NCI-H510A (cell line): ENCODE data around the gene NUP153.

Source experiments
- DNase-seq: peaks from one replicate; lab custom pipeline; 2025; lab: John Stamatoyannopoulos, UW

Gene NUP153

DNA sequence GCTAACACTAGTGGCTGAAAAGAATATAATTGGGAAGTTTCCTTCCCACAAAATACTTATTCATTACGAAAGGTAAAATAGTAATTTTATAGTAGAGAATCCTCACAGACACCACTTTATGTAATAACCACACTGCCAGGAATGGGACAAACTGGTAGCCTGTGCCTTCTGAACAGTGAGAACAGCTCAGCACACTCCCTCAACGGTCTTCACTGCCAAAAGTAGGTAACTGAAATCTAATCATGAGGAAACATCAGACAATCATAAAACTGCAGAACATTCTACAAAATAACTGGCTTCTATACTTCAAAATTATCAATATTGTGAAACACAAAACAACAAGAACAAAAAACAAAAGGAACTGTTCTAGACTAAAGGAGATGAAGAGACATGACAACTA is 44.1 kb downstream of the NUP153 start:
- DNase-seq, result no peak

DNA sequence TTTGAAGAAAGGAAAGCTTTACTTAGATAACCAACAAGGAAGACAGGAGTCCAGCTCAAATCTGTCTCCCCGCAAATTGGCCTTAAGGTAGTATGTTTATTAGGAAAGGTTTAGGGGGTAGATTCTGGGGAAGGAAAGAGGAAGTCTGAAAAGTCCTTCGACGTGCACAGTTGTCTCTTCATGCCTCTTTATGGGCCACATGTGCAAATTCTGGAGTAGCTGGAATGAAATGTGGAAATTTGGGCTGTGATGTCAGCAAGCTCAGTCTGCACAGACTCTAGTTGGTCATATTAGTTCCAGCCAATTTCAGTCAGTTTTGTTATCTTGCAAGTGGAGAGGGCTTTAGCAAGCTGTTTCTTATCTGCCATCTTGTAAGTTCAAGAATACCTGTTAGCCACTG is 50.1 kb downstream of the NUP153 start:
- no peak for DNase-seq

DNA sequence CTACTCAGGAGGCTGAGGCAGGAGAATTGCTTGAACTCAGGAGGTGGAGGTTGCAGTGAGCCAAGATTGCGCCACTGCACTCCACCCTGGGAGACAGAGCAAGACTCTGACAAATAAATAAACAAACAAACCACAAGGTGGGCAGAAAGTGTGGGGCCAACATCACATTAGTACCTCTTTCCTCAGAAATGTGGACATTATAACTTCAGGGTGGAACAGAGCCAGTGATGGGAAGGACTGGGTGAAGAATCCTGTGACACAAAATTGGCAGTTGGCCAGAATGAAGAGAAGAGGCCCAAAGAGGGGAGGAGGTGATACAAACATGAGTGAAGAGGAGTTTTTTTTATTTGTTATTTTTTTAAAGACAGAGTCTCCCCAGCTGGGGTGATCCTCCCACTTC is 50.6 kb downstream of the NUP153 start:
- no peak for DNase-seq

DNA sequence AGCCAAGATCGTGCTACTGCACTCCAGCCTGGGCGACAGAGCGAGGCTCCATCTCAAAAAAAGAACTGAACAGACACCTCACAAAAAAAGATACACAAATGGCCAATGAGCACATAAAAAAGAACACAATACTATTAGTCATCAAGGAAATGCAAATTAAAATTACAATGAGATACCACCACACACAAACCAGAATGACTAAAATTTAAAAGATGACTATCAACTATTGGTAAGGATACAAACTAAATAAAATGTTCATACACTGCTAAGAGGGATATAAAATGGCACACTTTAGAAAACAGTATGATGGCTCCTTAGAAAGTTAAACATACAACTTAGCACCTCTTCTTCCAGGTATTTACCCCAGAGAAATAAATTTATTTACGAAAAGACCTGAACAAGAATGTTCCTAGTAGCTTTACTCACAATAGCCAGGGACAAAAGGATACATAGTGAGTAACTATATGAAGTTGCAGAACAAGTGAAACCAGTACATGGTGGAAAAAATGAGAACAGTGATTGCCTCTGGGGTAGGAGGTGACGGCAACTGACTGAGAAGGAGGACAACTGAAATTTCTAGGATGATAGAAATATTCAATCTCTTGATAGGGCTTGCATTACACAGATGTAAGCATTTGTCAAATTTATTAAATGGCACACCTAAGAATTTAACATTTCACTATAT is 53.4 kb downstream of the NUP153 start:
- no peak for DNase-seq

DNA sequence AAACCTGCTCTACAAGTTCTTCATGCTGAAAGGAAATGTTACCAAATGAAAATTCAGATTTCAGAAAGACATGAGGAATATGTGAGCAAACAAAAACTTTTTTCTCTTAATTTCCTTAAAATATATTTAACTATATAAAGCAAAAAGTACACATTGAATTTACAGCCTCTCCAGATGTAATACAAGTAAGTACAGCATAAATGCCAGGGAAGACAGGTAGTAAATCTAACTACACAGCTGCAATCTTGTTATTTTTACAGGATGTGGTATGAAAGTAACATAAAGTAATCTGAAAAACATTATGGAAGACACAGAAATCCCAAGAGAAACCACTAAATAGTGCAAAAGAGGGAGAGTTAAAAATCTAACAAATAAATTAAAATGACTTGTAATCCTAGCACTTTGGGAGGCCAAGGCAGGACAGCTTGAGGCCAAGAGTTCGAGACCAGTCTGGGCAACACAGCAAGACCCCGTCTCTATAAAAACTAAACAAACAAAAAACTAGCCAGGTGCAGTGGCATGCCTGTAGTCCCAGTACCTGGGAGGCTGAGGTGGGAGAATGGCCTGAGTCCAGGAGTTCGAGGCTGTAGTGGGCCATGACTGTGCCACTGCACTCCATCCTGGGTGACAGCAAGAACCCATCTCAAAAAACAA is 55.9 kb downstream of the NUP153 start:
- no peak for DNase-seq

DNA sequence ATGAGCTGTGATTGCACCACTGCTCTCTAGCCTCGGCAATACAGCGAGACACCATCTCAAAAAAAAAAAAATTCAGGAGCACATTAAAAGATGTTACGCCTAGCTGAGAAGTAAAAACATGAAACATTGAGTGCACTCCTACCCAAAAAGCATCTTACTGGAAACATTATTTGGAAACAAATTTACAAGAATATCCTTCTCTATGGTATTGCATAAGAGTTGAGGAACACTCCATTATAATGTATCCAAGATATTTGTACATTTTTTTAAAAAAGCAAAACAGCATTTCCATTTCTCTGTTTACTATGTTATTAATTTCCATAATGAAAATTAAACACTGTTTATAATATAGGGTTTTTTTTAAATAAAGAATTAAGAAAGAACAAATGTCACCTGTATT is 58.0 kb downstream of the NUP153 start:
- no peak for DNase-seq

DNA sequence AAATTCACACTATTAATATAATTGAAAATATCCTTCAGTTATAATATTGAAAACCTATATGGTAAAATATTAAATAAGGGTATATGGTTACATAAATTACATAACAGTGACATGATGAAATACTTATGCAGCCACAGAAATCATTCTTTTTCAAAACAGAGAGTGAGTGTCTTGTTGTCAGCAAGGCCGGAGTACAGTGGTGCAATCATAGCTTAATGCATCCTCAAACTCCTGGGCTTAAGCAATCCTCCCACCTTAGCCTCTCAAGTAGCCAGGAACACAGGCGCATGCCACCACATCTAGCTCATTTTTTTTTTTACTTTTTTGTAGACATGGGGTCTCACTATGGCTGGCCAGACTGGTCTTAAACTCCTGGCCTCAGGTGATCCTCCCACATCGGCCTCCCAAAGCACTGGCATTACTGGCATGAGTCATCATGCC is 66.2 kb downstream of the NUP153 start:
- DNase-seq, result no peak

DNA sequence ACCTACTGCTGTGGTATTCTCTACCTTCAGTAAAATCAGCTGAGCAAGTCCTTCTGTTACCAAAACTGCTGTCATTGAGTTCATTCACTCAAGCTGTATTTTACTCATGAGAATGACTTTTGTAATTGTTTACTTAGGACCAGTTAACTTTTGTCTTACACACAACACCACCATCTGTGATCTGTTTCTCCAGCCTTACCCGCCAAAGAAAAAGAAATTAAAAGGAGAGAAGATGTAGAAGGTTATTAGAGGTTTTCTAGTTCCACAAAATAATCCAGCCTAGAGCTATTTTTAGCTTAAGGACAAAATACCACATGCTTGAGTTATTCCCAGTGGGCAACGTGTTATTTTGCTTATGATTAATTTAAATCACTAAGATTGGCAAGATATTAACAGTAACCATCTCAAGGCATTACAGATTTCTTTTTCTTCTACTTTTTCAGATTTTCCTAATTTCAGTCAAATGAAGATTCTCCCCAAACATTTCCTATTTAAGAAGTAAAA is 68.5 kb downstream of the NUP153 start:
- no peak for DNase-seq

DNA sequence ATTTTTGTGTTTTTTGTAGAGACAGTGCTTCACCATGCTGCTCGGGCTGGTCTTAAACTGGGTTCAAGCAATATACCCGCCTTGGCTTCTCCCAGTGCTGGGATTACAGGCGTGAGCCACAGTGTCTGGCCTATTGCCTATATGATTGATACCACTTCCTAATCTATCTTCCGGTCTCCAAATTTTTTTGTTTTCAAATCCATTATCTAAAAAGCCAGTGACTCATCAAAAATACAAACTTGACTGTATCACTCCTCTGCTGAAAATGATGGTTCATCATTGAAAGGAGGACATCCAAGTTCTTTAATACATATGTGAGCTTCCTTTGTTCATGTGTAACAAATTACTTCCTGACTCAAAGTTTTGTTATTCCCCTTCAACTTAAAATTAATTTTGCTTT is 71.2 kb downstream of the NUP153 start:
- no peak for DNase-seq

DNA sequence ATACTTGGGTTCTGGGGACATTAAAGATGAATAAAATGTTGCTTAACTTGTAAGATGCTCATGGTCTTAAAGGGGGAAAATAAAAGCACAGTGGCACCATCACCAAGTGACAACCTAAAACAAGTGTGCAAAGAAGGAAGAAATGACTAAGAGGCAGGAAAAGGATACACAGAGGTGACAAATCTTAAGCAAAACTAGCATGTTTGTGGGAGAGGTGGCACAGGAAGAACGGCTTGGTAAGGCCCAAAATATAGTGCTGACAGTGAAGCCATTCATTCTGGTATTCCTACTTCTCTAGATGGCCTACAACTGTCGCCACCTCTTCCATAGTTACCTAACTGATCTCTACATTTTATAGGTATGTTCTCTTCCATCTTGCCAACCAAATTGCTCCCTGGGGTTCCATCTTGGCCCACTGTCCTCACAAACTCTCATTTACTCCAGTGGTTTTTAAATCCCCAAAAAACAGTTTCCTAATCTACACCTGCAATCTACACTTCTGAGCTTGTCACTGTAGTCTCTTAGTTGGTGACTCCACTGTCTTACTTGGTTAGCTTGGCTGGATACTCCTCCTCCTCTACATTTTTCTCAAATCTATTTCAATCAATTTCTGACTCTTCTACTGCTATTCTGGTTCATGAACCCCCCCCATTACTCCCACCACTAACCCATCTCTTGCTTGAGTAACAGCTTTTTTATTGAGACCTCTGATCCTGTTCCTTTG is 73.1 kb downstream of the NUP153 start:
- DNase-seq, result no peak

DNA sequence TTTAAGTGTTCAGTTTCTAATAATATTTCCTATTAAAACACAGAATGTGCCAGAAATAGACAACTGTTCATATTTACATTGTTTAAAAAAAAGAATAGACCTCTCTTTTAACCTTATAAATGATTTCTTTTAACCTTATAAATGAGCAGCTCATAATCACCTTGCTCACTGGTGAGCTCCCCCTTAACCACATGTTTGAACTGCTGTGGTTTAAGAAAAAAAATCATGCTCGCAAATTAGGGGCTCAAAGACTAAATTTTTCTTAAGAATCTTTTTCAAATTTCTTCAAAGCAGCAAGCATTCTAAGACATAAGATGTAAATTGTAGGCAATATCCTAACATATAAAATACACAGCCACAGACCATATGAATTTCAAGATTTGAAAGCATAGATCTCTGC is 73.8 kb downstream of the NUP153 start:
- no peak for DNase-seq

DNA sequence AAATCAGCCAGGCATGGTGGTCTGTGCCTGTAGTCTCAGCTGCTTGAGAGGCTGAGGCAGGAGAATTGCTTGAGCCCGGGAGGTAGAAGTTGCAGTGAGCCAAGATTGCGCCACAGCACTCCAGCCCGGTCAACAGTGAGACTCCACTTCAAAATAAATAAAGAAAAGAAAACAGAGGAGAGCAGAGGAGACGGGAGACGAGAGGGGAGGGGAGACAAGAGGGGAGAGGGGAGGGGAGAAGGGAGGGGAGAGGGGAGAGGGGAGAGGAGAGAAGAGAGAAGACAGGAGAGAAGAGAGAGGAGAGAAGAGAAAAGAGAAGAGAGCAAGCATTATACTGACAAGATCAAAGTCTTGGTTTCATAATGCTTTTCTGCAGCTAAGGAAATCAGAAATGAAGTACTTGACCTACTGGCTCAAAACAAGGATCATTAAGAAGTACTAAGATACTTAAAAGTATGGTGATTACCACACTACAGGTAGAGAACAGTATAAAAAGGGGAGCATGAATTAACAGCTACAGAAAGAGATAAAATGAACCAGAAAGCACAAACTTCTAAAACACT is 76.1 kb downstream of the NUP153 start:
- DNase-seq, result peak; percentile 4

DNA sequence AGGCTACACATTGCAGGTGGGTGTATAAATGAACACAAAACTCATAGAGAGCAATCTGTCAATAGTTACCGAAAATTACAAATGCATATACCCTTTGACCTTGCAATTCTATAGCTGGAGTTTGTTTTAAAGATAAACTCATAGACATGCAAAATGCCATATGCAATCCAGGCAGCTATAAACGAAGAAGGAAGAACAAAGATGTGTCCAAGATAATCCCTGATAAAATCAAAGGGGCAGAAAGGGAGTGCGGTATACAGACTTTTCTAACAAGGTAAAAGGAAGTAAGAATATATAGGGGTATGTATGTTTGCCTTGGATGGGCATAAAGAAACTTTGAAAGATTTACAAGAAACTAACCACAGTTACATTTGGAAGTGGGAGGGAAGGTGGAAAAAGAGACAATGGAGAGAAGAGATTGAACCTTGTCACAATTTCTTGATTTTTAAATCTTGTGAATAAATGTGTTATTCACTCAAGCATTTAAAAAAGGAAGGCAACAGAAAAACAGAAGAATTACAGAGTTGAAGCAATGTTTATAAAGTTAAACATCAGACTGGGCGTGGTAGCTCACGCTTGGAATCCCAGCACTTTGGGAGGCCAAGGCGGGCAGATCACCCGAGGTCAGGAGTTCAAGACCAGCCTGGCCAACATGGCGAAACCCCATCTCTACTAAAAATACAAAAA is 76.8 kb downstream of the NUP153 start:
- DNase-seq, result no peak

DNA sequence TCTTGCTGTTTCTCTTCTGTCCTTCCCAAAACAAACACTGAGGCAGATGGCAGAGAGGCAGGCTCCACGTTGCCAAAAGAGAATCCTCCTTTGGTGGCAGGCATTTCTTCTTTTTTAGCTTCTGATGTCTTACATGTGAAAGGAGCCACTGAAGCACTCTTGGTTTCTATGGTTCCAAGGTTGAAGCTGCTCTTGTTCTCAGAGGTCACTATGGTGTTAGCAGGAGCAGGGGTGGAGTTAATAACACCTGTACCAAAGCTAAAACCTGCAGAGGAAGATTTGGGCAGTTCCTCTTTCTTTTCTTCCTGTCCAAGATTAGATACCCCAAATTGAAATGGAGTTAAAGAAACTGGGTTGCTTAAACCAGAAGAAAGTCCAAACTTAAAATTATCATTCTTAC is 77.9 kb downstream of the NUP153 start:
- DNase-seq, result no peak

DNA sequence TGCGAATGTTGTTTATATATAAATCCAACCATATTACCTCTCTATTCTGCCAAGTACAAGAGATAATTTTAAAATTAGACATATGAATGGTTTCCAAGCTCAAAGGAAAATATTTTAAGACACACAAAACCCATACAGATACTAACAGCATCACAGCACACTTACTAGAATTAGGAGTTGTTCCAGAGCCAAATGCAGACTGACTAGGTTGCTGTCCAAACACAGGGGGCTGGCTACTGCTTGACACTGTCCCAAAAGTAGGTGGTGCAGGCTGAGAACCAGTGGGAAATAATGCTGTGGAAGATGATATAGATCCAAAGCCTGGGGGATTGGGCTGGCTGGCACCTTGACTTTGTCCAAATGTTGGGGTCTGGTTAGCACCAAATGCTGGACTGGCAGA is 82.3 kb downstream of the NUP153 start:
- no peak for DNase-seq

DNA sequence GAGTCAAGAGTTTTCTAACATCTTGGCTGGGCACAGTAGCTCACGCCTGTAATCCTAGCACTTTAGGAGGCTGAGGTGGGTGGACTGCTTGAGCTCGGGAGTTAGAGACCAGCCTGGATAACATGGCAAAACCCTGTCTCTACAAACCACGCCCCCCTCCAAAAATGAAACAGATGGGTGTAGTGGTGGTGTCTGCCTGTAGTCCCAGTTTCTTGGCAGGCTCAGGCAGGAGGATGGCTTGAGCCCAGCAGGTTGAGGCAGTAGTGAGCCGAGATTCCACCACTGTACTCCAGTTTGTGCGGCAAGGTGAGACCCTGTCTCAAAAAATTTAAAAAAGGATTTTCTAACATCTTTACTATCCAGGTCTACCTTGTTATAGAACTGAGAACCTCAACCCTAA is 84.6 kb downstream of the NUP153 start:
- DNase-seq, result no peak

DNA sequence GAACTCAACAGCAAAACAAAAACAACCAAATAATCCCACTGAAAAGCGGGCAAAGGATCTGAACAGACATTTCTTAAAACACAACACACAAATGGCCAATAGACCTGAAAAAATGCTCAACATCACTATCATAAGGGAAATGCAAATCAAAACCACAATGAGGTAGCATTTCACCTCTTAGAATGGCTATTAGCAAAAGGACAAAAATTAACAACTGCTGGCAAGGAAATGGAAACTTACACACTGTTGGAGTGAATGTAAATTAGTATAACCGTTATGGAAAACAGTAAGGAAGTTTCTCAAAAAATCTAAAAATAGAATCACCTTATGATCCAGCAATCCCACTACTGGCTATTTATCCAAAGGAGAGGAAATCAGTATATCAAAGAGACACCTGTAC is 85.7 kb downstream of the NUP153 start:
- no peak for DNase-seq

DNA sequence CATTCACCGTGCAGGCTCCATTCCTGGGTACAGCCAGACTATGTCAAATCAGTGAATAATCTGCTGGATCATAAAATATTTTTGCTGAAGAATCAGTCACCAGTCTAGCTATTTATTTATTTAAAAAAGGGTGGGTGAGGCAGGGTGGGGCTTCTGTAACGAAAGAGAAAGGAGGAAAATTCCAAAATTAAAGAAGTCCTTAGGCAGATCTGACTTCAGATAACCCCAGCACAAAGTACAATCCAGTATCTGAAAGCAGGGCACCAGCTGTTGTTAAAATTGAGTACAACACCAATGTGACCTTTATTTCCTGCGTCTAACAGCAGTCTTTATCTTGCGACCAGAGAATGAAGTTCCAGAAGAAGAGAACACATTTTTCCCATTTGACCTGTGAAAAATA is 90.9 kb downstream of the NUP153 start:
- no peak for DNase-seq

DNA sequence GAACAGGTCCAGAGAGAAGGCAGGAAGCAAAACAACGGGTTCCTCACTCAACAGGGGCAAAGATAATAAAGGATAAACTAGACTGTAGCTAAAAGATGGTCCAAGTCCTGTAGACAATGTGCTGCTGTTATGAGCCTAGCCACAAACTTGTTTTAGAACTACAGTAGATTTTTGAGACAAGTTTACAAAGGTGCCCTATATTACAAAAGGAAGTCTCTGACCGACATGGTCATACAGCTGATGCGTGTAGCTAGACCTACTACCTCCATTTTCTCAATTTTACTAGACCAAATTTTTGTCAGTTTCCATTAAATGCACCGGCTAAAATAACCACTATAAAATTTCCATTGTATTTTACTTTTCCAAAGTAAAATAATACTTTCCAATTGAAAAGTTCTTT is 94.7 kb downstream of the NUP153 start:
- DNase-seq, result no peak

DNA sequence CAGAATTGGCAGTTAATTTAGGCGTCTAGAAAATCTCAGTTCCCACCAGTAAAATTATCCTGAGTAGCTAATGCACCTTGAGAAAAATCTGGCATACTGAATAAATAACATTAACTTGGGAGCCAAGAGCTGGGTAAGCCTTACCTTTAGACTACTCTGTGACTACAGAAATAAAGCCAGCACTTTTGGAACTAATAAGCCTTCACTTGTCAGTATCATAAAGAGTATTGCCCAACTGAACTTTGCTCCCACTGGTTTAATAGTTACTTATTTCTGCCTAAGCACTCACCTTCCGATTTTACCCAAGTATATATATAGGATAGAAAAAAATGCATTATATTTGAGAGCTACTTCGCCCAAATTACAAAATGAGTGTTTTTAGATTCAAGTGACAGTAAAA is 95.9 kb downstream of the NUP153 start:
- DNase-seq, result no peak

DNA sequence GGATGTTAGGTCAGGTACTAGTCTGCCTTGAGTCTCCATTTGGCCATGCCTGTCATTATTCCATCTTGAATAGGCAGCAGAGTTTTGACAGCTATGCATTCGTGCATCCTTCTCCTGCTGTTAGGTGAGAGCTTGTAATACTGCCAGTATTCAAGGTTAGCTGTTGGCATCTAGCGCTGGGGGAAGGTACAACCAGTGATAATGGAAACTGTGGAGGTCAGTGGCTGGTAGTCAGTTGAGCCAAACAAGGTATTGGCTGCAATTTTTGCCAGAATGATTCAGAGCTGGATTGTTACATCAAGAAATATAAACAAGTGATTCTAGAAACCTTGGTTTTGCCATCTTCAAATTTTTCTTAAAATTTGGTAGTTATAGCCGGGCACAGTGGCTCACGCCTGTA is 100.1 kb downstream of the NUP153 start:
- no peak for DNase-seq

DNA sequence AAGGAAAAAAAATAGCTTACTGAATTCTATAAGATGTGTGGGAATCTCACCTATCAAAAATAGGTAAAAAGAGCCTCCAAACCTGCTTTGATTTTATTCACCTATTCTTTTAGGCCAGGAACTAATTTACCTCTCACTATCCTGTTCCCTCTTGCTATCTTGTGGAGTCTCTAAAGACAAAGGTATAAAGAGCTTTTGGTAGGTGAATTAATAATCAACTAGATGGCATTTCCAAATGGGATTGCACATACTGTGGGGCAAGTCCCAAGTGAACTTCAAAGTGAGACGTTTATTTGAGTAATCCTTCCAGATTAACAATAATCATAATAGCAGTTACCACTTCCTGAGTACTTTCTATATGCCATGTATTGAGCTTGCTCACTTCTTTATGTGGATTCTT is 103.8 kb downstream of the NUP153 start:
- DNase-seq, result no peak

DNA sequence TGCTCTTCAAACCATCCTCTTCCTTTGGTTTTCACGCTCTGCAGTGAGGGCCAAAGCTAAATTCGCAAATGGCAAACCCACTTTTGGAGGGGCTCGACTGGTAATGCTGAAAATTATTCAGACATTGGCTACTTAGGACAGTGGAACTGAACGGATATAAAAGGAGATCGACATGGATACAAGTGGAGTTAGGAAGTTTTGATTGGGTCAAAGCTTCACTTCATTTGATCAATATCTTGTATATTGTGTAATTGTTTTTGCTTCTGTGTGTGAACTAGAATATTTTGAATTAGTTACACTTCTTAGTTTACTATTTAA is 105.4 kb downstream of the NUP153 start:
- no peak for DNase-seq
